Measurements from ENCODE around the gene FILIP1L. TPM values are rescaled to one million over a fixed set of nuclear protein-coding genes. Genes with fewer than 3 reads are reported as not detected.

Gene FILIP1L
- total RNA-seq, 2 donors from 2014 or later = 0.19 TPM; not detected in 1

DNA sequence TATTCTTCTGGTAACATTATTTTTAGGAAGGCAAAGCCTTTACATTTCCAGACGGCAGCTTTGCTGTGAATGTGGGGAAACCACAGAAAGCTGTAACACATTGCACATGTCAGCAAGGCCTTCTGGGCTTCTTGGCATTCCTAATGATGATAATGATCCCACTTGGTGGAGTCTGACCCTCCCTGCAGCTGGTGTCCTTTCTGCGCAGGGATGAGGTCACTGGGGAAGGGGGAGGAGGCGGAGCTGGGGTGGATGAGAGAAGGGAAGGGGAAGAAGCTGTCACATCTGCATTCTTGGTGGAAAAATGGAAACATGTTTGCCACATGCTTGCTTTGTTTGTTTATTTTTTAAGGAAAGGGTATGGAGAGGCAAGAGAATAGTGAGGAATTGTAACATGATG, 68.6 kb downstream of the FILIP1L start:
- H3K9me3 Mint-ChIP-seq = no peaks in the 10 kb centered on the region
- no peak overlapping the region for H3K4me3 Mint-ChIP-seq
- H3K27ac Mint-ChIP-seq = peak overlapping the region in 1 of 2 donors; percentile 78
- no peaks in the 10 kb centered on the region for H3K36me3 Mint-ChIP-seq
- peaks cover 23 to 24% of the 10 kb centered on the region in 2 donors for H3K4me1 Mint-ChIP-seq (ENCODE audit: low read depth in 2 of 2)
- no peak for ATAC-seq
- H3K27me3 Mint-ChIP-seq = no peaks in the 10 kb centered on the region
- no peak for DNase-seq (ENCODE audit: low spot score)

DNA sequence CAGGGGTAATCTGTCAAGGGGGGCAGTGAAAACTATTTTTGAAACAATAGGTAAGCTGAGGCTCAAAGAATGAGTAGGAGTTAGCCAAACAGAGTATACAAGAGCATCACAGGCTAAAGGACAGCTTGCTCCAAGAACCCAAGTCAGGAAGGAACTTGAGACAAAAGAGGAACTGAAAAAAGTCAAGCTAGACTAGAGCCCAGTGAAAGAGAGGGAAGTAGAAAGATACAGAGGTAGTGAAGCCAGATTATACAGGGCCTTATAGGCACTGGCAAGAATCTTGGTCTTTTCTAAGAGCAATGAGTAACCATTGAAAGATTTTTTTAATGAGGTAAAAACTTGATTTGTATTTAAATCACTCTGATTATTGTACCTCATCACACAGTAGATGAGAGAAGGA, 69.9 kb downstream of the FILIP1L start:
- no peaks in the 10 kb centered on the region for H3K9me3 Mint-ChIP-seq
- H3K27me3 Mint-ChIP-seq = no peaks in the 10 kb centered on the region
- no peak overlapping the region for H3K4me3 Mint-ChIP-seq
- no peak for ATAC-seq
- H3K27ac Mint-ChIP-seq = no peak overlapping the region
- DNase-seq (ENCODE audit: low spot score) = no peak
- no peaks in the 10 kb centered on the region for H3K36me3 Mint-ChIP-seq
- H3K4me1 Mint-ChIP-seq (ENCODE audit: low read depth in 2 of 2) = peaks cover 23 to 24% of the 10 kb centered on the region in 2 donors

DNA sequence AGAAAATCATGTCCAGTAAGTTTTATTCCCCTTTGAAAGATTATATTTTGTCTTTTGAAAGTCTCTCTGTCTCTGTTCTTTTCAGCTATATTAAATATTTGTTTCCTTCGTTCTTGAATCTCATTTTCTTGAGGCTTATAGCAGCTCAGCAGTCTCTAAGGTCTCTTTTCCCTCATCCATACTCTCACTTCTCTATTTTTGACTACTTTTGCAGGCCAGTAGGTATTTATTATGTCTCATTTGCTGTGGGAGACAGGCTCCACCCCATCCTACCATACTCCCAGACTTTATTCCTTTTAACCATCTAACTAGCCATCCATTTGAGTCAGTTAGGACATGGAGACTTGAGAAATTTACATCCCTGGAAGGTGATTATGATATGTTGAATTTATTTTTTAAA, 71.0 kb downstream of the FILIP1L start:
- Mint-ChIP-seq H3K27ac (no peak overlapping the region), H3K4me3 (no peak overlapping the region), H3K9me3 (no peaks in the 10 kb centered on the region), H3K36me3 (no peaks in the 10 kb centered on the region), H3K4me1 (ENCODE audit: low read depth in 2 of 2) (peaks cover 18 to 19% of the 10 kb centered on the region in 2 donors), H3K27me3 (no peaks in the 10 kb centered on the region)
- ATAC-seq (no peak), DNase-seq (ENCODE audit: low spot score) (no peak)

DNA sequence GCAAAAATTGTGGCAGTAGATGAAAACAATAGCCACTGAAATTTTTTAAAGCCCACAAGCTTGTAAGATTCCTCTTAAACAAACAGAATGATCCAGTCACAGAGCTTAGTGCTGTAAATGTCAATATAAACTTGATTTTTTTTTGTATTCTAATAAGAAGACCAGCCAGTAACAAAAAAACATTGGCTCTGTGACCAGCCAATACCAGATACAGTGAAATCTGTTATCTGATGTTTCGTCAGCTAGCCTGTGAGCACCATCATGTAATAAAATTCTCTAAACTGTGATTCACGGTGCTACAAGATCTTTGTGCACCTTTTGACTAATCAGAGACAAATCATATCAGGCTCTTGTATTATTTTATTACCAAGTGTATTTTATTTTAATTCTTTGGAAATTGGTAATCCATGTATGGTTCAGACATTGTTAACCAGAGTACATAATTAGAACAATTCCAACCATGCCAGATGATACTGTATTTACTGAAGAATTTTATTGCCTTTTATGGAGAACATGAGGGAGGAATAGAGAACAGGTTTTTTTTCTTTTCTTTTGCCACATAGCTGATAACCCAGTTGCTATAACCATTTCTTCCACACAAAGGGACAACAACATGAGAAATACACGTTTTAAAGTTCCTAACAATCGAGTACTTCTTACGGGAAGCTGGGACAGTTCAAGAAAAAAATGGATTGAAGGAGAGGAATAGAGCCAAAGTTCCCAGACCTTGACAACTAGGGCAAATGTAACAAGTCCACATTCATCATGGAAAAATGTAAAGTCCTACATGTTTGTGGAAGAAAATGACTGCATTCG, 71.9 kb downstream of the FILIP1L start:
- ATAC-seq (no peak), DNase-seq (ENCODE audit: low spot score) (no peak)
- peaks cover 9 to 10% of the 10 kb centered on the region in 2 donors for H3K4me1 Mint-ChIP-seq (ENCODE audit: low read depth in 2 of 2)
- H3K27ac Mint-ChIP-seq = no peak overlapping the region
- H3K27me3 Mint-ChIP-seq = no peaks in the 10 kb centered on the region
- H3K9me3 Mint-ChIP-seq = no peaks in the 10 kb centered on the region
- H3K36me3 Mint-ChIP-seq = no peaks in the 10 kb centered on the region
- no peak overlapping the region for H3K4me3 Mint-ChIP-seq

DNA sequence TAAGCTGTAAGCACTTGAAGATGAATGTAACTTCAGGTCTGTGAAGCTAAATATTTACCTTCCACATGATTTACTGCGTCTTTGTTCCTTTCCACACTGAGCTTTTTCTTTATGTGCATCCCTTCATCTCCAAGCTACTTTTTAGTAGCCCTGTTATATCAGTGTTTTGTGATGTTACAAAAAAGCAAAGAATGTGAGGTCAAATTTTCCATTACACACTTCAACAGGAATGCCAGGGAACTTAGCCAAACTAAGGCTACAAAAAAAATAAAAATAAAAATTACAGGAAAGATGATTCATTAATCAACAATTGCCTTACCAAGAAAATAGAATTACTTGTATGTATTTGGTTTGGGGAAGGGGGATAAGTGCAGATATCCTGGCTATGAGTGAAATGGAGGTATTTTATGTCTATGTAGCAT, 73.0 kb downstream of the FILIP1L start:
- Mint-ChIP-seq H3K4me1 (ENCODE audit: low read depth in 2 of 2) (peaks cover 3 to 6% of the 10 kb centered on the region in 2 donors), H3K27me3 (no peaks in the 10 kb centered on the region), H3K4me3 (no peak overlapping the region), H3K9me3 (no peaks in the 10 kb centered on the region), H3K36me3 (no peaks in the 10 kb centered on the region), H3K27ac (no peak overlapping the region)
- ATAC-seq = no peak
- DNase-seq (ENCODE audit: low spot score) = no peak

DNA sequence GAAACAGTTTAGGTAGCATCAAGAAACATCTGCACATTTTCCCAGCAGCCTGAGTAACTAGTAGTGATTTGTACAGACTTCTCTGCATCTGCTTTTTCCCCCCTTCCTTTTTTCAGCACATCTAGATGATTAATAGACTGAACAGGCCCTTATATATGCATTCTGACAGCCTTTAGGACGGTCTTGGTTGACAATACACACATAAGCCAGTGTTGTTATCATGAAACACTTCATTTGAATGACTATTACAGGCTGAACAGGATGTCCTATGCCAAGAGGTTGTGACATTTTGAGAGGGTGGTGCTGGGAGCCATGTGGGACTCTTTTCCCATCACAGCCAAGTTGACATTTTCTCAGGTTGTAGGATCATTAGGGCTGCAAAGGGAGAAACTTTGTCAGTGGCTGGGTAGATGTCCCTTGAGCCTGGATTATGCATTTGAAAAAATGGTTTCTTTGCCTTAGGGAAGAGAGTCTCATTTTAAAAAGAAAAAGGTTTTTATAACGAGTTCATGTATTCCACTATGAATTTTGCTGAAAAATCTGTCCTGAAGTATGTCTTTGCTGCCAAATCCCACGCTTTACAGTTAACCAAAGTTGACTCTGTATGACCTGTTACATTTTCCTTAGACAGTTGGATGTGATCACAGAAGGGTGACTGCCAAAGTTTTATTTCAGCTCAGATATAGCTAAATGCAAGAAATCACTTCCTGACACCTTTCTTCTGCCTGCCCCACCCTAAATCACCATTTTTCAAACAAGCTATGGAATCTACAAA, 73.7 kb downstream of the FILIP1L start:
- no peak overlapping the region for H3K4me3 Mint-ChIP-seq
- H3K27me3 Mint-ChIP-seq = no peaks in the 10 kb centered on the region
- no peak for ATAC-seq
- no peak for DNase-seq (ENCODE audit: low spot score)
- peaks cover 0 to 2% of the 10 kb centered on the region in 2 donors for H3K4me1 Mint-ChIP-seq (ENCODE audit: low read depth in 2 of 2)
- no peaks in the 10 kb centered on the region for H3K9me3 Mint-ChIP-seq
- H3K27ac Mint-ChIP-seq = no peak overlapping the region
- H3K36me3 Mint-ChIP-seq = no peaks in the 10 kb centered on the region

DNA sequence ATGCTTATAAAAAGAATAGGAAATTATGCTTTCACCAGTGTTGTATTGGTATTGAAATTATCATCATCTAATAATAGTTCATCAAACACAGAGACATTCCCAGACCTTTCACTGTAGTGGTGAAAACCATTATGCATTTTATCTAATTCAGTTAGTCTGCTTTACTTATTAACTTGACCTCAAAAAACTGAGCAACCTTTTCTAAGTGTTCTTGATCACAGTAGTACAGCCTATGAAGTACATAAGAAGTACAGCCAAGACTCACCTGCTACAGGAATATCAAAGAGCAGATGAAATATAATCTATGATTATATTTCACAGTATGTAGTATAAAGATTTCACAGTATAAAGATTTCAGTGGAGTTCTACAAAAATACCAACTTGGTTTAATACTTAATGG, 75.2 kb downstream of the FILIP1L start:
- no peak for DNase-seq (ENCODE audit: low spot score)
- H3K9me3 Mint-ChIP-seq = no peaks in the 10 kb centered on the region
- H3K4me3 Mint-ChIP-seq = no peak overlapping the region
- ATAC-seq = no peak
- H3K36me3 Mint-ChIP-seq = no peaks in the 10 kb centered on the region
- H3K27ac Mint-ChIP-seq = no peak overlapping the region
- H3K27me3 Mint-ChIP-seq = no peaks in the 10 kb centered on the region
- no peaks in the 10 kb centered on the region for H3K4me1 Mint-ChIP-seq (ENCODE audit: low read depth in 2 of 2)

DNA sequence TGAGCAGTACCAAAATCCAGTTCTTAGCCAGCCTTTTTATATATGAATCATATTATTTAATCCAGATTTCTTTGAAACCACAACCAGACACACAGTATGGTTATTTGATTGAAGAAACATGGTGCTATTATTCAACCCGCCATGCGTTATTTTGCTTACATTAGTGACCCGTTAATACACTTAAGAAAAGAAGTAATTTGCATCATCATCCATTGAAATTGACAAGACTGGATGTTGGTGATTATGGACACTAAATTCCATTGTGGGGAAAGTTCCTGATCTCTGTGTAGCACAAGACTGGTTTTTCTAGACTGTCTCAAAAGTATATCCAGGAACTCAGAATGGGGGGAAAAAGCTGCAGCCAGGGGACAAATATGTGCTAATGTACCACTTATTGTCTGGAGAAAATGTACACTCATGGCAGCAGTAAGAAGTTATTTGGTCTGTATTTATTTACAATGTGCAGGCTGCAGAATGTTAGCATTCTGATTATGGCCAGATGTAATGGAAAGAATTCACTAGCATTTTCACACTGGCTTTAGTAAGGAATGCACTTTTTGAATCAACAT, 80.3 kb downstream of the FILIP1L start:
- H3K4me3 Mint-ChIP-seq = no peak overlapping the region
- DNase-seq (ENCODE audit: low spot score) = no peak
- no peaks in the 10 kb centered on the region for H3K36me3 Mint-ChIP-seq
- H3K27ac Mint-ChIP-seq = no peak overlapping the region
- ATAC-seq = no peak
- H3K4me1 Mint-ChIP-seq (ENCODE audit: low read depth in 2 of 2) = no peaks in the 10 kb centered on the region
- no peaks in the 10 kb centered on the region for H3K9me3 Mint-ChIP-seq
- H3K27me3 Mint-ChIP-seq = no peaks in the 10 kb centered on the region

DNA sequence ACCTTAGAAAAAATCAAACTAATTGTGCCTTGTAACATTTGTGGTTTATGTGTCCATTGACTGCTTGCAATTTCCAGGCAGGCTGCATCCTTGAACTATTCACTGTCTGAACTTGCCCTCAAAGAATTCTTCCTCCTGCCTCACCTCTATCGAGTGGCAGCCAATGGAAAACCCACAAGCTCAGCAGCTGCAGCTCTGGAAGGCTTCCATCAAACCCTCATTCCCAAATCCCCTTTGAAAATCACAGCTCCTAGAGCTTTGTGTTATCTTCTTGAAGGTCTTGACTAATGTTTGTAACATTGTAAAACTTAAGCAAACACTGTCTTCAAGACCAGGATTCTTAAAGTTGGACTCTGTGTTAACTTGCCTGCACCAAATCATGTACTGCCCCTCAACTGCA, 81.1 kb downstream of the FILIP1L start:
- no peaks in the 10 kb centered on the region for H3K36me3 Mint-ChIP-seq
- no peak overlapping the region for H3K4me3 Mint-ChIP-seq

DNA sequence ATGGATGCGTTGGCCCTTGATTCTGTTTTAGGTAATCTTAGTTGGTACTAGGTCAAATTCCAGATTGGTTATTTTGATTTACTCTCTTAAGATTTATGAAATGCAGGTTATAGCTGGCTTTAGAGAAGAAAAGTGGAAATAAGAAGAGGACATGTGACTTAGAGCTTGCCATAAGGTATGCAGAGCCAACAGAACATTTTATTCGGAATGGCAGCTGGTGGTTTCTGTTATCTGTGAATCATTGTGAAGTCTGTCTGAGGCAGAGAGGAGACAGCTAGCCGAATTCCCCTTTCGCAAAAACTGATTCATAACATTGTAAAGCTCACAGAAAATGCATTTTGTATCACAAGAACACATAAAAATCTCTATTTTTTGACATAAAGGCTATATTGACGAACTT, 82.1 kb downstream of the FILIP1L start:
- DNase-seq (ENCODE audit: low spot score) (no peak), ATAC-seq (no peak)
- no peak overlapping the region for H3K4me3 Mint-ChIP-seq
- H3K36me3 Mint-ChIP-seq = no peaks in the 10 kb centered on the region
- no peaks in the 10 kb centered on the region for H3K9me3 Mint-ChIP-seq
- H3K27ac Mint-ChIP-seq = no peak overlapping the region
- no peaks in the 10 kb centered on the region for H3K27me3 Mint-ChIP-seq
- no peaks in the 10 kb centered on the region for H3K4me1 Mint-ChIP-seq (ENCODE audit: low read depth in 2 of 2)

More for the DNA sequence above, 81.1 kb downstream of the FILIP1L start:
- Mint-ChIP-seq H3K9me3 (no peaks in the 10 kb centered on the region), H3K4me1 (ENCODE audit: low read depth in 2 of 2) (no peaks in the 10 kb centered on the region), H3K27ac (no peak overlapping the region), H3K27me3 (no peaks in the 10 kb centered on the region)
- DNase-seq (ENCODE audit: low spot score) = no peak
- no peak for ATAC-seq

DNA sequence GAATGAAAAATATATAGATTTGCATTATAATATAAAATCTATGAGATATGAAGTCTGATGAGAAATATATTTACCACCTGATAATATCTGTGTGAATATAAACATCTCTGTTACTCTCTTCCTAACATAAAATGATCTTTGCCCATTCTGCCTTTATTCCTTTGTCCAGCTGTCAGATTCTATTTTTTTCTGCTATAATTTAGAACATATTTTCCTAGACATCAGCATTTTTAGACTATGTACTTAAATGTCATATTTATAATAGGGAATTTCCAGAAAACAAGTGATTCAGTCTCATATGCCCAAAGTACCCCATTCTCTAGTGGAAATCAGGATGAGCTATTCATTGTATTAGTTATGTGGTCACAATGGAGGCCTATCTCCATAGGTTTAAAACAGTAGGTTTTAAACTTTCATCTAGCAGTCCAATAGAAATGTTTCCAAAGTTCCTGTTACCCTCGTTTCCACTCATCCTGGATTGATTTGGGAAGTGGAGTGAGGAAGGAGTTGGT, 83.3 kb downstream of the FILIP1L start:
- ATAC-seq (no peak), DNase-seq (ENCODE audit: low spot score) (no peak)
- Mint-ChIP-seq H3K27ac (no peak overlapping the region), H3K4me1 (ENCODE audit: low read depth in 2 of 2) (no peaks in the 10 kb centered on the region), H3K27me3 (no peaks in the 10 kb centered on the region), H3K9me3 (no peaks in the 10 kb centered on the region), H3K4me3 (no peak overlapping the region), H3K36me3 (no peaks in the 10 kb centered on the region)

DNA sequence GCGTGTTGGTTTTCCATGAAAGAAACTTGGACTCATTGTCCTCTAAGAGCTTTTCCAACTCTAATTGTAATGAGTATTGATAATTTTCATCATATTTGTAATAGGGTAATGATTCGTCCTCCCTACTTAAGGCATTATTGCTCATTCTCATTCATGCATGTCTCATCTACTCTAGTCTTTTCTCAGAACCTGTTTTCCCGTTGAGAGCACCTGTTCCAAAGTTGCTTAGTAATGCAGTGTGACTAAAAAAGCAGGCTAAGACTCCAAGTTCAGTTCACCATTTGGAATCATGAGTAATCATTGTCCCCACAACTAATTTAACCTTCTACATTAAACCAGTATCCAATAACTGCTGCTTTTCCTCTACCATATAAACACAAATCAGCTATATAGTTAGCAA, 84.0 kb downstream of the FILIP1L start:
- ATAC-seq (no peak), DNase-seq (ENCODE audit: low spot score) (no peak)
- Mint-ChIP-seq H3K27me3 (no peaks in the 10 kb centered on the region), H3K9me3 (no peaks in the 10 kb centered on the region), H3K27ac (no peak overlapping the region), H3K4me3 (no peak overlapping the region), H3K36me3 (no peaks in the 10 kb centered on the region), H3K4me1 (ENCODE audit: low read depth in 2 of 2) (no peaks in the 10 kb centered on the region)

DNA sequence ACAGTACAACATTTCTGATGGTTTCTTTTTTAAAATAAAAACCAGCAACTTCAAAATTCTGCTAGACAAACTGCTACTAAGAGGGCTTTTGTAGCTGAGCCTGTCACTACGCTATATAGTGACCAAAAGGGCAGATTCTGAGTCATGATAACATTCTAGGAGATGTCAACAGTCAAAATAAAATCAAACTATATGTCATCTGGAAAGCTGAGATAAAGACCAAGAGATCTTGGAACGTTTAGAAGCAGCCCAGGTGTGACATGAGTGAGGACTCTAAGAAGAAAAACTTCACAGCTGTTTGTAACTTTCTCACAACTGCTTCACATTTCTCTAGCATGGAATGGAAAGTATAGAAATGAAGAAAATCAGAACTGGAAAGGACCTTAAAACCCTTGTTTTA, 84.6 kb downstream of the FILIP1L start:
- peak in 1 of 2 donors; percentile 80 for ATAC-seq

DNA sequence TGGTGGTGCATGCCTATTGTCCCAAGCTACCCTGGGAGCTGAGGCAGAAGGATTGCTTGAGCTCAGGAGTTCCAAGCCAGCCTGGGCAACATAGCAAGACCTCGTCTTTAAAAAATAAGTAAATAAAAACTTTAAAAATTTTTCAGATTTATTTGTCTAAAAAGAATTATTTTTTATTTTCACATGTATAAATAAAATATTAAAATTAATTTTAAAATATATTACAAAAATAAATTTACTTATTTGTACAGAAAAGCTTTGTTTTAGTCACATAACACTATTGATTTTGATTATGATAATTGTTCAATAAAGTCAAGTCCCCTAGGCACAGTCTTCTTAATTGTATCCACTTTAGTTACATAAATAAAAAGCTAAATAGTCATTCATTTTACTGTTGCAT, 85.2 kb downstream of the FILIP1L start:
- no peaks in the 10 kb centered on the region for H3K36me3 Mint-ChIP-seq
- no peak overlapping the region for H3K27ac Mint-ChIP-seq
- H3K9me3 Mint-ChIP-seq = no peaks in the 10 kb centered on the region
- no peaks in the 10 kb centered on the region for H3K27me3 Mint-ChIP-seq
- no peak overlapping the region for H3K4me3 Mint-ChIP-seq
- no peaks in the 10 kb centered on the region for H3K4me1 Mint-ChIP-seq (ENCODE audit: low read depth in 2 of 2)
- ATAC-seq (no peak), DNase-seq (ENCODE audit: low spot score) (no peak)

More for the DNA sequence above, 84.6 kb downstream of the FILIP1L start:
- Mint-ChIP-seq H3K9me3 (no peaks in the 10 kb centered on the region), H3K4me1 (ENCODE audit: low read depth in 2 of 2) (no peaks in the 10 kb centered on the region), H3K4me3 (no peak overlapping the region), H3K27me3 (no peaks in the 10 kb centered on the region), H3K27ac (no peak overlapping the region), H3K36me3 (no peaks in the 10 kb centered on the region)
- DNase-seq (ENCODE audit: low spot score) = no peak
